HepG2 (cell line): Measurements from ENCODE around the gene PARK7. TPM values are rescaled to one million over a fixed set of nuclear protein-coding genes. Genes with fewer than 3 reads are reported as not detected.

Experiments used
- DBP ChIP-seq: sonication (generic); formaldehyde crosslinking; IDR thresholded peaks from 2 replicates; pipeline ENCODE4 v1.4.0; 2020; ENCODE audit warnings: missing genetic modification reagents; ENCODE audit errors: not compliant biosample characterization
- FOXK2 ChIP-seq: fragments of 450-650 bp; IDR thresholded peaks from 2 replicates; pipeline ENCODE4 v1.6.1; 2016
- HOXD1 ChIP-seq: sonication (generic); formaldehyde crosslinking; IDR thresholded peaks from 2 replicates; pipeline ENCODE4 v1.5.0; 2020; ENCODE audit warnings: missing genetic modification reagents
- MYC ChIP-seq: sonication (generic); formaldehyde crosslinking; IDR thresholded peaks from 2 replicates; pipeline ENCODE4 v1.9.0; 2021; ENCODE audit warnings: missing genetic modification reagents, borderline replicate concordance
- NR3C1 ChIP-seq: sonication (generic); formaldehyde crosslinking; IDR thresholded peaks from 2 replicates; pipeline ENCODE4 v1.4.0; 2020; ENCODE audit warnings: missing genetic modification reagents
- POLR2A ChIP-seq, 2 experiments: IDR thresholded peaks; 2 replicates each; pipeline ENCODE4 v1.6.1; 2011; ENCODE audit warnings: low read depth in 2 of 2, low read length in 2 of 2, mild to moderate bottlenecking in 1 of 2, moderate library complexity in 1 of 2; ENCODE audit not compliant: insufficient read depth in 1 of 2
- ZBTB3 ChIP-seq: sonication (generic); formaldehyde crosslinking; IDR thresholded peaks from 2 replicates; pipeline ENCODE4 v1.4.0; 2020; ENCODE audit warnings: low read depth, mild to moderate bottlenecking, moderate library complexity, missing genetic modification reagents, borderline replicate concordance
- ZNF20 ChIP-seq: sonication (generic); formaldehyde crosslinking; IDR thresholded peaks from 2 replicates; pipeline ENCODE4 v1.4.0; 2020; ENCODE audit warnings: mild to moderate bottlenecking, moderate library complexity, missing genetic modification reagents
- ZNF570 ChIP-seq: sonication (generic); formaldehyde crosslinking; IDR thresholded peaks from 2 replicates; pipeline ENCODE4 v1.4.0; 2020; ENCODE audit warnings: mild to moderate bottlenecking, missing genetic modification reagents, borderline replicate concordance
- ZNF687 ChIP-seq: sonication (generic); formaldehyde crosslinking; IDR thresholded peaks from 2 replicates; pipeline ENCODE4 v1.5.1; 2020; ENCODE audit warnings: mild to moderate bottlenecking, missing genetic modification reagents, moderate library complexity
- polyA plus RNA-seq, 8 experiments: library from polyadenylated mRNA; depleted of rRNA in 3 of 8; stranded (reverse) in 7 of 8; unstranded in 1 of 8; fragments of >200 nt; fragmentation: Illumina TruSeq in 4 of 8; extraction: Trizol in 4 of 8; gene quantifications; 2 replicates each; pipeline versions ENCODE4 v1.2.1 to v1.2.3, GENCODE V29; 2011 to 2016; ENCODE audit warnings: low read depth in 4 of 8, missing spikeins in 1 of 8, mixed read lengths in 1 of 8; ENCODE audit not compliant: insufficient read depth in 1 of 8
- total RNA-seq, 5 experiments: library from RNA; depleted of rRNA; stranded (reverse); fragments of >200 nt; fragmentation: Illumina TruSeq; extraction: Trizol; gene quantifications; 2 replicates each; pipeline ENCODE4 v1.2.3, GENCODE V29; 2016; ENCODE audit warnings: low read depth in 1 of 5
- TF ChIP-seq, protein P1 (sequence below): sonication (generic); formaldehyde crosslinking; IDR thresholded peaks from 2 replicates; pipeline ENCODE4 v1.4.0; 2020; ENCODE audit warnings: missing genetic modification reagents, borderline replicate concordance
- TF ChIP-seq, protein P2 (sequence below): sonication (generic); formaldehyde crosslinking; IDR thresholded peaks from 2 replicates; pipeline ENCODE4 v1.5.0; 2020; ENCODE audit warnings: mild to moderate bottlenecking, low read depth, missing genetic modification reagents, borderline replicate concordance
- TF ChIP-seq, protein P3 (sequence below): sonication (generic); formaldehyde crosslinking; IDR thresholded peaks from 2 replicates; pipeline ENCODE4 v1.4.0; 2020; ENCODE audit warnings: low read depth, missing genetic modification reagents
- TF ChIP-seq, protein P4 (sequence below): sonication (generic); formaldehyde crosslinking; IDR thresholded peaks from 2 replicates; pipeline ENCODE4 v1.4.0; 2020; ENCODE audit warnings: missing genetic modification reagents, low read depth, mild to moderate bottlenecking, borderline replicate concordance
- TF ChIP-seq, protein P5 (sequence below): sonication (generic); formaldehyde crosslinking; IDR thresholded peaks from 2 replicates; pipeline ENCODE4 v1.4.0; 2020; ENCODE audit warnings: mild to moderate bottlenecking, missing genetic modification reagents

Gene PARK7
- total and polyA plus RNA-seq, 2 of the 13 experiments (the other 11 are each of a cell fraction or from before 2014, with no cell fraction given): 212 to 296 TPM

GRCh38 chr1:7961216-7962013 lies at the start of gene PARK7 (continued):
- peak; percentile 84 for TF ChIP-seq DBP (CRISPR knock-in tag)
- 0 out of 2 replicates have a peak, but pooled peaks have one; percentile 12 for TF ChIP-seq HOXD1 (CRISPR knock-in tag)
- TF ChIP-seq, protein P1, sequence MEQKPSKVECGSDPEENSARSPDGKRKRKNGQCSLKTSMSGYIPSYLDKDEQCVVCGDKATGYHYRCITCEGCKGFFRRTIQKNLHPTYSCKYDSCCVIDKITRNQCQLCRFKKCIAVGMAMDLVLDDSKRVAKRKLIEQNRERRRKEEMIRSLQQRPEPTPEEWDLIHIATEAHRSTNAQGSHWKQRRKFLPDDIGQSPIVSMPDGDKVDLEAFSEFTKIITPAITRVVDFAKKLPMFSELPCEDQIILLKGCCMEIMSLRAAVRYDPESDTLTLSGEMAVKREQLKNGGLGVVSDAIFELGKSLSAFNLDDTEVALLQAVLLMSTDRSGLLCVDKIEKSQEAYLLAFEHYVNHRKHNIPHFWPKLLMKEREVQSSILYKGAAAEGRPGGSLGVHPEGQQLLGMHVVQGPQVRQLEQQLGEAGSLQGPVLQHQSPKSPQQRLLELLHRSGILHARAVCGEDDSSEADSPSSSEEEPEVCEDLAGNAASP (CRISPR knock-in tag): peak; percentile 0; the same call in 1 of the 2 replicates
- no peak for TF ChIP-seq ZNF20 (CRISPR knock-in tag)
- TF ChIP-seq ZNF687 (CRISPR knock-in tag): peak; percentile 97
- TF ChIP-seq ZBTB3 (CRISPR knock-in tag): peak; percentile 77; the same call in 1 of the 2 replicates
- TF ChIP-seq NR3C1 (CRISPR knock-in tag): no peak
- TF ChIP-seq, protein P2, sequence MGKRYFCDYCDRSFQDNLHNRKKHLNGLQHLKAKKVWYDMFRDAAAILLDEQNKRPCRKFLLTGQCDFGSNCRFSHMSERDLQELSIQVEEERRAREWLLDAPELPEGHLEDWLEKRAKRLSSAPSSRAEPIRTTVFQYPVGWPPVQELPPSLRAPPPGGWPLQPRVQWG: no peak
- TF ChIP-seq, protein P3, sequence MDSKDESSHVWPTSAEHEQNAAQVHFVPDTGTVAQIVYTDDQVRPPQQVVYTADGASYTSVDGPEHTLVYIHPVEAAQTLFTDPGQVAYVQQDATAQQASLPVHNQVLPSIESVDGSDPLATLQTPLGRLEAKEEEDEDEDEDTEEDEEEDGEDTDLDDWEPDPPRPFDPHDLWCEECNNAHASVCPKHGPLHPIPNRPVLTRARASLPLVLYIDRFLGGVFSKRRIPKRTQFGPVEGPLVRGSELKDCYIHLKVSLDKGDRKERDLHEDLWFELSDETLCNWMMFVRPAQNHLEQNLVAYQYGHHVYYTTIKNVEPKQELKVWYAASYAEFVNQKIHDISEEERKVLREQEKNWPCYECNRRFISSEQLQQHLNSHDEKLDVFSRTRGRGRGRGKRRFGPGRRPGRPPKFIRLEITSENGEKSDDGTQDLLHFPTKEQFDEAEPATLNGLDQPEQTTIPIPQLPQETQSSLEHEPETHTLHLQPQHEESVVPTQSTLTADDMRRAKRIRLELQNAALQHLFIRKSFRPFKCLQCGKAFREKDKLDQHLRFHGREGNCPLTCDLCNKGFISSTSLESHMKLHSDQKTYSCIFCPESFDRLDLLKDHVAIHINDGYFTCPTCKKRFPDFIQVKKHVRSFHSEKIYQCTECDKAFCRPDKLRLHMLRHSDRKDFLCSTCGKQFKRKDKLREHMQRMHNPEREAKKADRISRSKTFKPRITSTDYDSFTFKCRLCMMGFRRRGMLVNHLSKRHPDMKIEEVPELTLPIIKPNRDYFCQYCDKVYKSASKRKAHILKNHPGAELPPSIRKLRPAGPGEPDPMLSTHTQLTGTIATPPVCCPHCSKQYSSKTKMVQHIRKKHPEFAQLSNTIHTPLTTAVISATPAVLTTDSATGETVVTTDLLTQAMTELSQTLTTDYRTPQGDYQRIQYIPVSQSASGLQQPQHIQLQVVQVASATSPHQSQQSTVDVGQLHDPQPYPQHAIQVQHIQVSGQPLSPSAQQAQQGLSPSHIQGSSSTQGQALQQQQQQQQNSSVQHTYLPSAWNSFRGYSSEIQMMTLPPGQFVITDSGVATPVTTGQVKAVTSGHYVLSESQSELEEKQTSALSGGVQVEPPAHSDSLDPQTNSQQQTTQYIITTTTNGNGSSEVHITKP: peak; percentile 100
- peak; percentile 84; the same call in 1 of the 2 replicates for TF ChIP-seq ZNF570 (CRISPR knock-in tag)
- TF ChIP-seq FOXK2: peak; percentile 98
- TF ChIP-seq, protein P4, sequence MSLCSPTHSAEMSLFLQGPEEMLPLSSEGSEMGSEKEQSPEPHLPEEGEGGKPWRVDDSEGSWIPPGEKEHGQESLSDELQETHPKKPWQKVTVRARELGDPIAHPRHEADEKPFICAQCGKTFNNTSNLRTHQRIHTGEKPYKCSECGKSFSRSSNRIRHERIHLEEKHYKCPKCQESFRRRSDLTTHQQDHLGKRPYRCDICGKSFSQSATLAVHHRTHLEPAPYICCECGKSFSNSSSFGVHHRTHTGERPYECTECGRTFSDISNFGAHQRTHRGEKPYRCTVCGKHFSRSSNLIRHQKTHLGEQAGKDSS (CRISPR knock-in tag): peak; percentile 85; the same call in 1 of the 2 replicates
- TF ChIP-seq, protein P5, sequence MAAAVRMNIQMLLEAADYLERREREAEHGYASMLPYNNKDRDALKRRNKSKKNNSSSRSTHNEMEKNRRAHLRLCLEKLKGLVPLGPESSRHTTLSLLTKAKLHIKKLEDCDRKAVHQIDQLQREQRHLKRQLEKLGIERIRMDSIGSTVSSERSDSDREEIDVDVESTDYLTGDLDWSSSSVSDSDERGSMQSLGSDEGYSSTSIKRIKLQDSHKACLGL (CRISPR knock-in tag): no peak; the same call in 1 of the 2 replicates
- peak; percentile 93 for TF ChIP-seq MYC
- peak; percentile 92 to 96 for TF ChIP-seq POLR2A (IDR thresholded peaks at IDR 0.05; ENCODE audit: insufficient read depth in 1 of 2, low read depth in 2 of 2, low read length in 2 of 2)
